ENCODE results near the gene PCDHGA9.
"Not testable (repeated sequence)": the region's sequence is repeated elsewhere in the genome, so short reads cannot be mapped to it uniquely, and the experiment has no call there.

The PCDHGA9 gene

GRCh38 chr5:141413540-141414069 is 11.0 kb downstream of the PCDHGA9 start:
- DNase-seq (ENCODE audit: low read depth, low spot score) = no peak

GRCh38 chr5:141414548-141415274 is 12.1 kb downstream of the PCDHGA9 start:
- not testable (repeated sequence) for DNase-seq (ENCODE audit: low read depth, low spot score)

GRCh38 chr5:141415275-141415618 is 12.7 kb downstream of the PCDHGA9 start:
- not testable (repeated sequence) for DNase-seq (ENCODE audit: low read depth, low spot score)

- peak; percentile 91 for DNase-seq (ENCODE audit: low read depth, low spot score)
Measured at GRCh38 chr5:141417494-141418172, 15.1 kb downstream of the PCDHGA9 start, which contains the start of gene PCDHGB7. TSS of gene PCDHGB7 (plus strand) at chr5:141417677. CDS start at chr5:141417860, 183 bp downstream.

GRCh38 chr5:141419074-141419880 is 16.7 kb downstream of the PCDHGA9 start:
- DNase-seq (ENCODE audit: low read depth, low spot score) = no peak

GRCh38 chr5:141420855-141421488 is 18.4 kb downstream of the PCDHGA9 start, which contains the start of gene PCDHGA11:
TSS of gene PCDHGA11 (plus strand) at chr5:141421051. CDS start at chr5:141421228, 177 bp downstream.
- peak; percentile 69 for DNase-seq (ENCODE audit: low read depth, low spot score)

GRCh38 chr5:141421489-141421855 is 18.9 kb downstream of the PCDHGA9 start:
- DNase-seq (ENCODE audit: low read depth, low spot score) = no peak

GRCh38 chr5:141422742-141423291 is 20.2 kb downstream of the PCDHGA9 start:
- DNase-seq (ENCODE audit: low read depth, low spot score) = no peak

GRCh38 chr5:141427783-141428426 is 25.3 kb downstream of the PCDHGA9 start:
- no peak for DNase-seq (ENCODE audit: low read depth, low spot score)

- peak; percentile 62 for DNase-seq (ENCODE audit: low read depth, low spot score)
Measured at GRCh38 chr5:141430332-141431113, 27.9 kb downstream of the PCDHGA9 start, which contains the start of gene PCDHGA12. TSS of gene PCDHGA12 (plus strand) at chr5:141430507. CDS start at chr5:141430760, 253 bp downstream.

- DNase-seq (ENCODE audit: low read depth, low spot score) = no peak
Measured at GRCh38 chr5:141431286-141431685, 28.7 kb downstream of the PCDHGA9 start.

- not testable (repeated sequence) for DNase-seq (ENCODE audit: low read depth, low spot score)
Measured at GRCh38 chr5:141432308-141432707, 29.7 kb downstream of the PCDHGA9 start.

- DNase-seq (ENCODE audit: low read depth, low spot score) = not testable (repeated sequence)
Measured at GRCh38 chr5:141432726-141433125, 30.1 kb downstream of the PCDHGA9 start.

- DNase-seq (ENCODE audit: low read depth, low spot score) = no peak
Measured at GRCh38 chr5:141434006-141434405, 31.4 kb downstream of the PCDHGA9 start.

- DNase-seq (ENCODE audit: low read depth, low spot score) = no peak
Measured at GRCh38 chr5:141437221-141437620, 34.6 kb downstream of the PCDHGA9 start.

GRCh38 chr5:141439411-141440141 is 37.0 kb downstream of the PCDHGA9 start:
- DNase-seq (ENCODE audit: low read depth, low spot score) = peak; percentile 45

- DNase-seq (ENCODE audit: low read depth, low spot score) = no peak
Measured at GRCh38 chr5:141440341-141440740, 37.8 kb downstream of the PCDHGA9 start.

GRCh38 chr5:141441571-141442170 is 39.1 kb downstream of the PCDHGA9 start:
- no peak for DNase-seq (ENCODE audit: low read depth, low spot score)

Measured in astrocyte of the hippocampus (primary cell).